ENCODE measurements around the gene AKT1.

The AKT1 gene

DNA sequence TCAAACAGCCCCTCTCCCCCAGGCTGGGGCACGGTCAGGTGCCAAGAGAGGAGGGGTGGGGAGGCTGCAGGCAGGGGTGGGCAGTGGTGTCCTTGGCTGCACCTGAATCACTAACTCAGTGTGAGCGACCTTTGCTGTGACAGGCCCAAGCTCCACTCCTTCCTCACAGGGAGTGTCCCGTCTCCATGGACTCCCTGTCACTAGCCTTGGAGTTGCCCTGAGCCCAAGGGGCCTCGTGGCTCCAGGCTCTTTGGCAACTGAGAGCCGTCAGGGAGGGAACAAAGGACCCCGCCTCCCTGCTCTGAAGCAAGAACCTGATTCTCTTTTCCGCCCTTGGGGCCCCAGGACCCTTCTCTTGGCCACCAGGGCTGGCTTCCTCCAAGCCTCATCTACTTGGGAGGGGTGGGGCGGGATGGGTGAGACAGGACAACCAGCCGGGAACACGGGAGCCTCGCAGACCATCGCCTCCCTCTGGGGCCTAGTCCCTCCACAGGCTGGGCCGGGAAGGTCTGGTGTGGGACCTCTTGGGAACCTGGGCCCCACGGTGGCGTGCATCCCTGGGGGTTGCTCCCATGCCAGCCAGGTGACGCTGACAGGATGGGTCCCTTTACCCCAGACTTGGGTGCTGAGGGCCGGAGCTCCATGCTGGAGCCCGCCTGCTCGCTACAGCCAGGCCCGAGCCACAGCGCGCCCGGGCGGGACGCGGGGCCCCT, 72.5 kb downstream of the AKT1 start:
- TF ChIP-seq ZFX (IDR thresholded peaks at IDR 0.05) (no peak), CTCF (conservative IDR thresholded peaks at IDR 0.05) (no peak)
- peak overlapping the region; percentile 64; the same call in 1 of the 2 replicates for H3K27ac ChIP-seq

- H3K27ac ChIP-seq, result no peak overlapping the region
- TF ChIP-seq CTCF (conservative IDR thresholded peaks at IDR 0.05), result no peak
- no peak for TF ChIP-seq ZFX (IDR thresholded peaks at IDR 0.05)
These were observed 73.8 kb downstream of the AKT1 start for GRCh38 chr14:104721505-104722431.
